Pericardium fibroblast (primary cell): ENCODE data around the gene TEC. TPM values are rescaled to one million over a fixed set of nuclear protein-coding genes. Genes with fewer than 3 reads are reported as not detected.

Experiments used
- total RNA-seq: library from RNA; depleted of rRNA; stranded (reverse); fragments of >200 nt; gene quantifications from 2 replicates; pipeline ENCODE4 v1.2.3, GENCODE V29; 2015

TEC gene
- 0.09 TPM in 1 of 2 replicates, not detected in the other for total RNA-seq

DNA sequence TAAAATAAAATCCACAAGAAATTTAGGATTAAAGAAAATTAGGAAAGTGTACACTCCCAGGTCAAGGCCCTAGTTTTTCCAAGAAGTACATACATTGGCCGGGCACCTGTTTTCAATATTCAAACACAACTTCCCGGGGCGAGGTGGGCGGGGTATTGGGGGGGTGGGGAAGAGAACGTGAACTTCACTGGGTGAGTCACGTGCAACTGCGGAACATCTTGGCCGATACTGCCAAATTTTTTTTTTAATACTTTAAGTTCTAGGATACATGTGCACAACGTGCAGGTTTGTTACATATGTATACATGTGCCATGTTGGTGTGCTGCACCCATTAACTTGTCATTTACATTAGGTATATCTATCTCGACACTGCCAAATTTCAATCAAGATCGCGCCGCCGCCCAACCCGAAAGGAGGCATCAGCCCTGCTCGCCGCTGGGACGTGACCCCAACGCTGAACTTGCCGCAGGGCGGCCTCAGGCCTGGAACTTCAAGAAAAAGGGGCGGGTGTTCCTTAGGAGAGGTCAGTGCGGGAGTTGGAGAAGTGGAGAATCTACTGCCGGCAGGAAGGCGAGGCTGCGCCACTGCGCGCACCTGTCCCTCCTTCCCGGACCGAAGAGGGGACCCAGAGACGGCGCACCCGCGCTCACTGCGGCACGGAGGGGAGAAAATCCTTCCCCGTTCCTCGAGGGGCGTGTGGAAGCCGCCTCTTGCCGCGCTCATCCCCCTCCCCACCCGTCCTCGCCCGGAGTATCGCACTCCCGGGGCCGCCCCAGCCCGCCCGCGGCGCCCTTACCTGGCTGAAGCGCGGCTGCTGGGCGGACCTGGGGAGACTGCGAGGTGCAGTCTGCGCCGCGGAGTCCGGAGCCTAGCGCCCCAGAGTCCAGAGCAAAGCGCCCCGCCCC lies at the start of gene TEC:
TEC (minus strand) TSS at position 883 of the 905 bp plus-strand sequence. CDS start 41,224 bp downstream, outside the sequence.

DNA sequence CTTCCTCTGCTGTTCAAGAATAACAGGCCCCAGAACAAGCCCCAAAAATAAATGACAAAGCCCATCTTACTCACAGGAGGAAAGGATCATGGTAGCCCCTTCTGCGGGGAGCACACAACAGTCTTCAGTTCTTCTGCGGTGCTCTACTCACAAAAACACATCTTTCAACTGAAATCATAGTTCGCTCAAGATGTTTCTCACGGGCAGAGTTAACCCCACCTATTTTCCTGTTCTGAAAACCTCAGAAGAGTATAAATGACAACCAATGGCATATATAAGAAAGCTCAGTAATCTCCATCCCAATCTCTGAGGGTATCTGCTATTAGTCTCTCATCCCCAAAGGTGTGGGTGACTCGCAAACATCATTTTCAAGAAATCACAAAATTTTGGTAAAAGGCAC lies 135.6 kb downstream of the TEC start, which contains the start of gene TXK:
TXK (minus strand) TSS at position 170 of the 400 bp plus-strand sequence; CDS start at position 90, 80 bp downstream.

Other genes starting within 250 kb of the TEC start
- gene TXK, start 135.6 kb downstream of the TEC start, total RNA-seq, result not detected in 2 replicates
- gene SLAIN2, start 71.7 kb upstream of the TEC start, total RNA-seq, result 24.3 and 41.0 TPM in 2 replicates
- gene SLC10A4, start 213.5 kb upstream of the TEC start, total RNA-seq, result 0.12 TPM in 1 of 2 replicates, not detected in the other
- 2.0 TPM in 1 of 2 replicates, not detected in the other for gene ZAR1, start 220.4 kb upstream of the TEC start, total RNA-seq